Rectal smooth muscle tissue (tissue), 1 donor: Measurements from ENCODE around the gene PPT1.

Experiments
- H3K27ac ChIP-seq: one replicate; pipeline ENCODE4 v1.7.0; 2013; ENCODE audit warnings: low read depth, low read length, inconsistent platforms
- H3K27me3 ChIP-seq: one replicate; pipeline ENCODE4 v1.7.0; 2013; ENCODE audit warnings: low read length; ENCODE audit not compliant: control insufficient read depth, insufficient read depth
- H3K36me3 ChIP-seq: one replicate; pipeline ENCODE4 v1.7.0; 2013; ENCODE audit warnings: low read length; ENCODE audit not compliant: control insufficient read depth, insufficient read depth
- H3K4me1 ChIP-seq: one replicate; pipeline ENCODE4 v1.7.0; 2013; ENCODE audit warnings: low read length; ENCODE audit not compliant: control insufficient read depth, insufficient read depth
- H3K4me3 ChIP-seq: one replicate; pipeline ENCODE4 v1.7.0; 2013; ENCODE audit warnings: low read length
- H3K9ac ChIP-seq: one replicate; pipeline ENCODE4 v1.7.0; 2013; ENCODE audit warnings: low read length

The PPT1 gene

DNA sequence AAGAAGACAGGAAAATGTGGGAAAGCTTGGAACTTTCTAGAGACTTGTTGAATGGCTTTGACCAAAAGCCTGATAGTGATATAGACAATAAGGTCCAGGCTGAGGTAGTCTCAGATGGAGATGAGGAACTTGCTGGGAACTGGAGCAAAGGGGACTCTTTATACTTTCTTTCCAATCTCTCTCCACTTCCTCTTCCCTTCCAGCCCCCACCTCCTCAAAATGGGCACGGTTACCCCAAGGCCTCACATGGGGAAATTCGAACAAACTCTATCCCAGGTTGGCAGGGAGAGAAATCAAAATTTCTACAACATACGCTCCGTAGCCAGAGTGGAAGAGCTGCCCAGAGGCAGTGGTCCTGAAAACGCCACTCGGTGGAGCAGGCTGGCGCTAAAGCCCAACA is 15.2 kb downstream of the PPT1 start:
- Histone ChIP-seq H3K27ac (no peak overlapping the region), H3K36me3 (peaks cover 2% of the 10 kb centered on the region), H3K27me3 (no peaks in the 10 kb centered on the region), H3K4me3 (no peak overlapping the region), H3K4me1 (no peaks in the 10 kb centered on the region), H3K9ac (no peak overlapping the region)

GRCh38 chr1:40079774-40080400 is 17.2 kb downstream of the PPT1 start:
- H3K27ac ChIP-seq, result no peak overlapping the region

GRCh38 chr1:40078512-40079333 is 18.3 kb downstream of the PPT1 start:
- H3K4me1 ChIP-seq, result peaks cover 5% of the 10 kb centered on the region
- H3K9ac ChIP-seq, result no peak overlapping the region
- H3K36me3 ChIP-seq, result peaks cover 2% of the 10 kb centered on the region
- no peaks in the 10 kb centered on the region for H3K27me3 ChIP-seq
- no peak overlapping the region for H3K27ac ChIP-seq
- H3K4me3 ChIP-seq, result no peak overlapping the region

More at GRCh38 chr1:40079774-40080400, 17.2 kb downstream of the PPT1 start:
- Histone ChIP-seq H3K27me3 (no peaks in the 10 kb centered on the region), H3K36me3 (peaks cover 2% of the 10 kb centered on the region), H3K4me1 (peaks cover 5% of the 10 kb centered on the region), H3K4me3 (no peak overlapping the region), H3K9ac (no peak overlapping the region)

GRCh38 chr1:40076895-40077312 is 20.1 kb downstream of the PPT1 start:
- H3K36me3 ChIP-seq, result peaks cover 14% of the 10 kb centered on the region
- H3K9ac ChIP-seq, result no peak overlapping the region

GRCh38 chr1:40075266-40075665 is 21.8 kb downstream of the PPT1 start:
- H3K27me3 ChIP-seq, result no peaks in the 10 kb centered on the region
- H3K4me1 ChIP-seq, result peaks cover 5% of the 10 kb centered on the region
- no peak overlapping the region for H3K4me3 ChIP-seq
- H3K36me3 ChIP-seq, result peaks cover 26% of the 10 kb centered on the region
- no peak overlapping the region for H3K27ac ChIP-seq
- H3K9ac ChIP-seq, result no peak overlapping the region

More at GRCh38 chr1:40076895-40077312, 20.1 kb downstream of the PPT1 start:
- H3K27me3 ChIP-seq, result no peaks in the 10 kb centered on the region
- H3K4me3 ChIP-seq, result no peak overlapping the region
- H3K27ac ChIP-seq, result peak overlapping the region; percentile 49
- peaks cover 5% of the 10 kb centered on the region for H3K4me1 ChIP-seq

- Histone ChIP-seq H3K27ac (no peak overlapping the region), H3K36me3 (peaks cover 35% of the 10 kb centered on the region)
Measured at GRCh38 chr1:40073062-40073461, 24.0 kb downstream of the PPT1 start.

GRCh38 chr1:40072142-40072541 is 24.9 kb downstream of the PPT1 start:
- Histone ChIP-seq H3K27me3 (no peaks in the 10 kb centered on the region), H3K9ac (no peak overlapping the region), H3K36me3 (peaks cover 40% of the 10 kb centered on the region), H3K27ac (no peak overlapping the region), H3K4me1 (peaks cover 5% of the 10 kb centered on the region), H3K4me3 (no peak overlapping the region)

More at GRCh38 chr1:40073062-40073461, 24.0 kb downstream of the PPT1 start:
- no peaks in the 10 kb centered on the region for H3K27me3 ChIP-seq
- peaks cover 5% of the 10 kb centered on the region for H3K4me1 ChIP-seq
- no peak overlapping the region for H3K4me3 ChIP-seq
- no peak overlapping the region for H3K9ac ChIP-seq

DNA sequence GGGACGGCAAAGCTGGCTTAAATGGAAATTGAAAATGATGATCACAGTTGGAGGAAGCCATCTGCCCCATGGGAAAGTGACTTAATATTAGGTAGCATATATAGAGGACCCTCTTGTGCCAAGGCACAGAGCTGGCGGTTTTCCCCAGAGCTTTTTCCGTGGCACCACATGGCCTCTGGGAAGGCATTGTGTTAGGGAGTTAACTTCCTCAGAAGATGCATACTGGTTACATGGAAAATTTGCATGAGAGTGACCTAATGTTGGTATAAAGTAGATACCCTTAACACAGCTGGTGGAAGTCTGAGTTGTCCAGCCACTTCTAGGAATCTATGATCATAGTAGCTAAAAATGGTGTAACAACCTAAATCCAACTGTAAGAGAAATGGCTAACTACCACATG is 29.2 kb downstream of the PPT1 start:
- Histone ChIP-seq H3K4me1 (no peaks in the 10 kb centered on the region), H3K27ac (no peak overlapping the region), H3K4me3 (no peak overlapping the region), H3K9ac (no peak overlapping the region), H3K36me3 (peaks cover 67% of the 10 kb centered on the region), H3K27me3 (no peaks in the 10 kb centered on the region)

- H3K27me3 ChIP-seq, result no peaks in the 10 kb centered on the region
- H3K36me3 ChIP-seq, result peaks cover 63% of the 10 kb centered on the region
- no peak overlapping the region for H3K27ac ChIP-seq
- no peak overlapping the region for H3K4me3 ChIP-seq
- H3K9ac ChIP-seq, result no peak overlapping the region
- no peaks in the 10 kb centered on the region for H3K4me1 ChIP-seq
Measured at GRCh38 chr1:40067023-40067422, 30.0 kb downstream of the PPT1 start.

DNA sequence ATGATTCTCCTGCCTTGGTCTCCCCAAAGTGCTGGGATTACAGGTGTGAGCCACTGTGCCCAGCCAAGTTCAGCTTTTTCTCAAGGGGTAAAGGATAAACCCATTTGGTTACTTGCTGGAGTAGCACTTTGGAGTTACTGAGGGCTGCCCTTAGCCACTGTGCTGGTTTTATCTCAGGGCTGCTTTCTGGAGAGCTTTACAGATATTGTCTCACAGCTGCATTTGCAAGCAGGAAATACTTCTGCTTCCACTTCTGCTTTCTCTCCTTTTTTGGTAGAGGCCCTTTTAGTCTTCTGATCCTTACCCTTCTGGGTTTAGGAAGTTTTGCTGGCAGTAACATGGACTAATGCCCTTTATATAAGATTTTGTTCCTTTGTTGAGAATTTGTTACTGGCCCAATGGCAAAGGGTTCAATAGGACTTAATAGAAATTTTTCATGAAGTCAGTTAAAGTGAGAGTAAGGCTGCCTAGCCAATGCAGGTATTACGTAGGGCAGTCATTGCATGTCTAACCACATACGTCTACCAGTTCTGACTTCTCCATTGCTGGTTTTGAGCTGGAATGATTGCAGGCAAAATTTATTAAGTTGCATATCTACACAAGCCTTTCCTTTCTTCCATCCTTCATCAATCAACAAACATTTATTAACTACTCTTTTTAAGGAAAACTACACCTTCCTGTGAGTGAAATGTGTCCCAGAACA is 32.1 kb downstream of the PPT1 start:
- no peak overlapping the region for H3K9ac ChIP-seq
- H3K27me3 ChIP-seq, result no peaks in the 10 kb centered on the region
- H3K4me1 ChIP-seq, result no peaks in the 10 kb centered on the region
- H3K4me3 ChIP-seq, result no peak overlapping the region
- H3K36me3 ChIP-seq, result peaks cover 55% of the 10 kb centered on the region
- H3K27ac ChIP-seq, result no peak overlapping the region

GRCh38 chr1:40059960-40060750 is 36.9 kb downstream of the PPT1 start:
- Histone ChIP-seq H3K27ac (no peak overlapping the region), H3K27me3 (no peaks in the 10 kb centered on the region), H3K36me3 (peaks cover 28% of the 10 kb centered on the region), H3K4me1 (peaks cover 5% of the 10 kb centered on the region), H3K4me3 (no peak overlapping the region), H3K9ac (no peak overlapping the region)
